Esophagus muscularis mucosa (tissue), 4 donors: ENCODE measurements around the gene SRSF4. TPM values are rescaled to one million over a fixed set of nuclear protein-coding genes. Genes with fewer than 3 reads are reported as not detected.

ENCODE experiments used
- DNase-seq: peaks from one replicate; pipeline ENCODE4 v3.0.0-alpha.2; 2017; ENCODE audit errors: extremely low spot score
- H3K27ac ChIP-seq, 4 donors: fragments of 200-600 bp; sonication (generic); replicated peaks in 1 of 4; 1 replicate in 3 of 4; 2 replicates in 1 of 4; pipeline ENCODE4 v1.5.1; 2016 to 2019; ENCODE audit warnings: mild to moderate bottlenecking in 1 of 4
- H3K27me3 ChIP-seq, 4 donors: fragments of 200-600 bp; sonication (generic); one replicate each; pipeline versions ENCODE4 v1.5.1 to v1.6.0; 2016 to 2019
- H3K36me3 ChIP-seq, 4 donors: fragments of 200-600 bp; sonication (generic); one replicate each; pipeline ENCODE4 v1.5.1; 2016 to 2019
- H3K4me1 ChIP-seq, 4 donors: fragments of 200-600 bp; sonication (generic); one replicate each; pipeline ENCODE4 v1.5.1; 2016 to 2019
- H3K4me3 ChIP-seq, 4 donors: fragments of 200-600 bp; sonication (generic); 1 replicate in 2 of 4; 2 replicates in 2 of 4; pipeline ENCODE4 v1.5.1; 2016 to 2019; ENCODE audit warnings: mild to moderate bottlenecking in 4 of 4, moderate library complexity in 1 of 4
- H3K9me3 ChIP-seq, 4 donors: fragments of 200-600 bp; sonication (generic); 1 replicate in 3 of 4; 2 replicates in 1 of 4; pipeline ENCODE4 v1.5.1; 2016 to 2019
- EP300 ChIP-seq: sonication (generic); formaldehyde crosslinking; IDR thresholded peaks from one replicate; pipeline ENCODE4 v1.6.1; 2017; ENCODE audit warnings: antibody characterized with exemption
- POLR2A ChIP-seq: fragments of 450-650 bp; IDR thresholded peaks from one replicate; pipeline ENCODE4 v1.6.1; 2017; ENCODE audit warnings: antibody characterized with exemption, moderate library complexity, mild to moderate bottlenecking, low read depth
- POLR2AphosphoS5 ChIP-seq, 2 donors: sonication (generic); formaldehyde crosslinking; IDR thresholded peaks; one replicate each; pipeline ENCODE4 v1.6.1; 2017; ENCODE audit warnings: antibody characterized with exemption in 2 of 2
- WGBS: methylation state at CpG from one replicate; pipeline ENCODE4 v1.1.5; 2018; 5-methylcytosine and 5-hydroxymethylcytosine counted together
- intact Hi-C: fragments of 100-400 bp; cut with DNase I; formaldehyde crosslinking; loops from one replicate; pipeline ENCODE4 v1.15.1; 2023
- total RNA-seq, 4 donors: library from RNA; depleted of rRNA; stranded (reverse); fragments of >200 nt; gene quantifications; one replicate each; pipeline versions ENCODE4 v1.1.0 to v1.2.1, GENCODE V29; 2016
- TF ChIP-seq, protein P1 (sequence below), 3 experiments: fragments of 200-600 bp in 2 of 3; fragments of 450-650 bp in 1 of 3; sonication (generic) in 2 of 3; IDR thresholded peaks; one replicate each; pipeline ENCODE4 v1.5.1; 2017 to 2019; ENCODE audit warnings: antibody characterized with exemption in 3 of 3, mild to moderate bottlenecking in 2 of 3, moderate library complexity in 1 of 3

The SRSF4 gene
- total RNA-seq, 4 donors from 2014 or later = 90.3 to 113 (median 98.3) TPM

GRCh38 chr1:29124366-29125236 is 57.1 kb downstream of the SRSF4 start:
- no peaks in the 10 kb centered on the region for H3K9me3 ChIP-seq
- peaks cover 0 to 7% (median 3%) of the 10 kb centered on the region in 4 donors for H3K27me3 ChIP-seq
- peaks cover 0 to 7% (median 0%) of the 10 kb centered on the region in 4 donors for H3K36me3 ChIP-seq
- peak overlapping the region; percentile 61 to 83 (median 71) for H3K4me3 ChIP-seq
- peaks cover 27 to 58% (median 51%) of the 10 kb centered on the region in 4 donors for H3K4me1 ChIP-seq
- WGBS = 2% methylated on average over 31 of the region's 85 CpGs
- intact Hi-C loops = loop anchor here (5.0 kb wide), 1 partner anchor 237 kb away; no protein-coding TSS in a partner anchor
- TF ChIP-seq, protein P1, sequence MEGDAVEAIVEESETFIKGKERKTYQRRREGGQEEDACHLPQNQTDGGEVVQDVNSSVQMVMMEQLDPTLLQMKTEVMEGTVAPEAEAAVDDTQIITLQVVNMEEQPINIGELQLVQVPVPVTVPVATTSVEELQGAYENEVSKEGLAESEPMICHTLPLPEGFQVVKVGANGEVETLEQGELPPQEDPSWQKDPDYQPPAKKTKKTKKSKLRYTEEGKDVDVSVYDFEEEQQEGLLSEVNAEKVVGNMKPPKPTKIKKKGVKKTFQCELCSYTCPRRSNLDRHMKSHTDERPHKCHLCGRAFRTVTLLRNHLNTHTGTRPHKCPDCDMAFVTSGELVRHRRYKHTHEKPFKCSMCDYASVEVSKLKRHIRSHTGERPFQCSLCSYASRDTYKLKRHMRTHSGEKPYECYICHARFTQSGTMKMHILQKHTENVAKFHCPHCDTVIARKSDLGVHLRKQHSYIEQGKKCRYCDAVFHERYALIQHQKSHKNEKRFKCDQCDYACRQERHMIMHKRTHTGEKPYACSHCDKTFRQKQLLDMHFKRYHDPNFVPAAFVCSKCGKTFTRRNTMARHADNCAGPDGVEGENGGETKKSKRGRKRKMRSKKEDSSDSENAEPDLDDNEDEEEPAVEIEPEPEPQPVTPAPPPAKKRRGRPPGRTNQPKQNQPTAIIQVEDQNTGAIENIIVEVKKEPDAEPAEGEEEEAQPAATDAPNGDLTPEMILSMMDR (IDR thresholded peaks at IDR 0.05) = peak; percentile 89 to 90 (median 90)
- TF ChIP-seq POLR2A (peak; percentile 51), POLR2AphosphoS5 (IDR thresholded peaks at IDR 0.05) (peak; percentile 90 to 98), EP300 (no peak)
- peak; percentile 96 for DNase-seq
- peak overlapping the region; percentile 98 to 100 (median 98) for H3K27ac ChIP-seq

- intact Hi-C loops = loop anchor here (2.0 to 5.0 kb wide), 2 partner anchors 57 to 237 kb away; partner anchors contain the start of gene SRSF4
- Histone ChIP-seq H3K4me1 (peaks cover 27 to 65% (median 53%) of the 10 kb centered on the region in 4 donors), H3K9me3 (no peaks in the 10 kb centered on the region), H3K4me3 (peak within 1 kb of the TSS; percentile 61 to 83 (median 71)), H3K27me3 (peaks cover 0 to 7% (median 3%) of the 10 kb centered on the region in 4 donors), H3K36me3 (peaks cover 0 to 7% (median 0%) of the 10 kb centered on the region in 4 donors), H3K27ac (peak within 1 kb of the TSS; percentile 98 to 100 (median 98))
- TF ChIP-seq EP300 (no peak), POLR2A (no peak)
- DNase-seq = no peak
- 0% methylated on average over 1 of the region's 46 CpGs for WGBS
Observed at GRCh38 chr1:29123887-29124365, 57.8 kb downstream of the SRSF4 start, which contains the start of gene TMEM200B. Gene TMEM200B, minus strand, starts transcription at chr1:29123903. Its CDS starts 2,075 bp downstream, at chr1:29121828.

- WGBS = 13% methylated on average over 35 of the region's 70 CpGs
- Histone ChIP-seq H3K4me1 (peaks cover 27 to 68% (median 53%) of the 10 kb centered on the region in 4 donors), H3K4me3 (peak overlapping the region; percentile 61 to 83 (median 71)), H3K36me3 (peaks cover 0 to 7% (median 0%) of the 10 kb centered on the region in 4 donors), H3K27me3 (peaks cover 0 to 7% (median 3%) of the 10 kb centered on the region in 4 donors), H3K9me3 (no peaks in the 10 kb centered on the region), H3K27ac (peak overlapping the region; percentile 98 to 100 (median 98))
- no peak for DNase-seq
- intact Hi-C loops = loop anchor here (2.0 to 5.0 kb wide), 2 partner anchors 58 to 236 kb away; partner anchors contain the start of gene SRSF4
- no peak for TF ChIP-seq POLR2A
- no peak for TF ChIP-seq POLR2AphosphoS5 (IDR thresholded peaks at IDR 0.05)
- TF ChIP-seq, protein P1 (IDR thresholded peaks at IDR 0.05) = no peak
- TF ChIP-seq EP300 = no peak
Observed at GRCh38 chr1:29123053-29123886, 58.4 kb downstream of the SRSF4 start.

DNA sequence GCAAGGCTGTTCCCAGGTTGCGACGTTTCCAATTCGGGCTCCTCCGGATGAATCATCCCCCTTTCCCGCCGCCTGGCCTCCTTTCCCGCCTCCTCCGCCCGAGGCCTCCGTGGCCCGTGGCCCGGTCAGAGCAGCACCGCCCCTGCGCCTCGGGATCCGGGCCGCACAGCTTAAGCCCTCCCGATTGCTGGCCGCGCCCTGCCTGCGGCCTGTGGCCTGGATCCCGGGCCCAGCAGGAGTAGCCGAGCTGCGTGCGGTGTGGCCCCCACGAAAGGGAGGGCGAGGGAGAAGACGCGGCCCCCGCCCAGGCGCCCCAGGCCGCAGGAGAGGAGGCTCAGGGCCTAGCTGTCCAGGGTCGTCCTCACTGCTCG is 59.0 kb downstream of the SRSF4 start:
- peak; percentile 62 for TF ChIP-seq POLR2A
- TF ChIP-seq POLR2AphosphoS5 (IDR thresholded peaks at IDR 0.05) = peak; percentile 67 to 93
- TF ChIP-seq, protein P1 (IDR thresholded peaks at IDR 0.05) = no peak
- H3K4me1 ChIP-seq = peaks cover 27 to 68% (median 53%) of the 10 kb centered on the region in 4 donors
- WGBS = no CpG with 5 or more reads among the region's 34 CpGs

More for the DNA sequence above, 59.0 kb downstream of the SRSF4 start:
- Histone ChIP-seq H3K36me3 (peaks cover 0 to 7% (median 0%) of the 10 kb centered on the region in 4 donors), H3K4me3 (peak overlapping the region; percentile 61 to 83 (median 71)), H3K9me3 (no peaks in the 10 kb centered on the region), H3K27ac (peak overlapping the region; percentile 98 to 100 (median 98)), H3K27me3 (peaks cover 0 to 7% (median 3%) of the 10 kb centered on the region in 4 donors)
- DNase-seq = no peak
- intact Hi-C loops = loop anchor here (2.0 to 5.0 kb wide), 2 partner anchors 58 to 235 kb away; partner anchors contain the start of gene SRSF4
